AG08396 (cell line): ENCODE results near the gene PRDM16.

Experiments used
- DNase-seq: peaks from one replicate; pipeline ENCODE4 v3.0.0; 2012; ENCODE audit warnings: low spot score, mixed read lengths

The PRDM16 gene

DNA sequence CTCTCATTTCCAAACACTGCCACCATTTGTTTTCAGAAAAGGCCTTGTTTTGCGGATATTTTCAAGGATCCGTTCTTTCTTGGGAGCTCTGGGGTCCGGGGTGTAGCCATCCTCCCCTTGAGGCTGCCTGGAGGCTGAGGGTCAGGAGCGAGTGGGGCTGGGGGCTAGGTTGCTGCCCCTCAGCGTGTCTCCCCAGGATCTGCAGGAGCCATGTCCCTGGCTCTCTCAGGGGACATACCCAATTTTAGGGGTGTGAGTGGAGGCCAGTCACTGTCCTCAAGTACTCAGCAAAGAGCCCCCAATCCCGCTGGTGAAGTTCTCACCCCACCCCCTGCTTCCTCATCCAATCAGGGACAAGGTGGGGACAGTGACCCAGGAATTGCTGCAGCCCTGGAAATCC is 15.0 kb upstream of the PRDM16 start:
- DNase-seq = no peak

DNA sequence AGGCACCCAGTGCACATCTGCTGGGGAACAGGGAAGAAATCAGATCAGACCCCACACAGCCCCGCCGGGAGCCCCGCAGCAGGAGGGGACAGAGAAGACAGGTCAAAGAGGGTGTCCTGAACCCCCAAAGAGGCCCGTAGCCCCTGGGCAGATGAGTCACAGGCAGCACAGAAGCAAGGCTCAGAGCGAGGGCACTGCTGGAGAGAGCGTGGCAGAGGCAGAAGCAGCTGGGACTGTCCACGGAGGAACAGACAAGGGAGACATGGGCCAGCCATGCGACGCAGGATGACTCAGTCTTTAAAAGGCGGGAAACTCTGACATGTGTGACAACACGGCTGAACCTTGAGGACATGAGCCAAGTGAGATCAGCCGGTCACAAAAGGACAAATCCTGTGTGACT is 14.5 kb upstream of the PRDM16 start:
- no peak for DNase-seq

DNA sequence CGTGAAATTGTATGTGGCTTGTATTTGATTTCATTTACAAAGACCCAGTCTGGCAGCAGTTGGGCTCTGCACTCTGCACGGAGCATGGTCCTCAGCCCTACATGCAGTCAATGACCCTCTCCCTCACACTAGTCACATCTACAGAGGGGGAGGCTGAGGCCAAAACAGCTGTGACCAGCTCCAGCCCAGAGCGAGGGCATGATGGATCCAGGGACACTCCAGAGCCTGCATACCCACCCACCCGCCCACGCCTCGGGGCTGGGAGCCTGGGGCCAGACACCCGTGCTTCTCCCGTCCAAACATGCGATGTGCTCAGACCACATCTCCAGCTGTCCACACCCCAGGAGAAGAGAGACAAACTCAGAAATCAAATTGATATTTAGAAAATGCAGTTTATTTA is 14.0 kb upstream of the PRDM16 start:
- no peak for DNase-seq

DNA sequence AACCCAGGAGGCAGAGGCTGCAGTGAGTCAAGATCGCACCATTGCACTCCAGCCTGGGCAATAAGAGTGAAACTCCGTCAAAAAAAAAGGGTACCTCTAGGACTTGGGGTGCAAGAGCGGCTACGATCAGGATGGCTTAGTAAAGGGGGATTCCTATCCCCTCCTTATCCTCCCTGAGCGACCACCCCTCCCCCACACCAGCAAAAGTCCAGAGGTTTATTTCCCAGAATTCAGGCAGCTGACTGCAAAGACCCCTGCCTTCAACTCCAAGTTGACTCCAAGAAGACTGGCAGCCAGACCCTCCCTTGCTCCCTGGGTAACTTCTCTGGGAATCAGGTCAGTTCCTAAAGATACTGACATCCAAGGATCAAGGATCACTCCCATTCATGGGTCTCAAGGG is 12.4 kb upstream of the PRDM16 start:
- no peak for DNase-seq

DNA sequence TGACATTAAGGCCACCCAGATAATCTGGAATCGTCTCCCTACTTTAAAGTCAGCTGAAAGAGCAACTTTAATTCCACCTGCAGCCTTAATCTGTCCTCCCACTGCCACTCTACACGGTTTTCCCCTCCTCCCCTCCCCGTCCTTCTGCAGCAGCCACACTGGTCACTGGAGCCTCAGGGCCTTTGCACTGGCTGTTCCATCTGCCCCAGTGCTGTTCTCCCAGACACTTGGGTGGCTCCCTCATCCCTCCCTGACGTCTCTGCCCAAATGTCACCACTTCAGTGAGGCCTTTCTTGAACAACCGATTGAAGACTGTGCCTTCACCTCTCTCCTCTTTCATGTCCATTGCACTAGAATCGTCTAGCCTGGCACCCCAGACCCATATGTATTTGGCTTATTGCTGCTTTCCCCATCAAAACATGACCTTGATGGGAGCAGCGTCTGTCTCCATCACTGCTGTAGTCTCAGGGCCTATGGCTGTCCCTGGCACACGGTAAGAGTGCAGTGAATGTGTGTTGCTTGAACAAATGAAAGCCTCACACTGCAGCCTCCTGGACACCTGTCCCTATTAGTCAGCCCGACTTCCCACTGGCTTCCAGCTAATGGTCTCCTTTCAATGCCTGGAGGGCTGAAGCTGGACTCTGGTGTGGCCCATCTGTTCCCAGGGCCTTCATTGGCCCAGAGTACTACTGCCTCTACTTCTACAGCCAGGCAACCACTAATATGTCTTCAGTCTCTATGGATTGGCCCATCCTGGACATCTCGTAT is 10.6 kb upstream of the PRDM16 start:
- DNase-seq = no peak

DNA sequence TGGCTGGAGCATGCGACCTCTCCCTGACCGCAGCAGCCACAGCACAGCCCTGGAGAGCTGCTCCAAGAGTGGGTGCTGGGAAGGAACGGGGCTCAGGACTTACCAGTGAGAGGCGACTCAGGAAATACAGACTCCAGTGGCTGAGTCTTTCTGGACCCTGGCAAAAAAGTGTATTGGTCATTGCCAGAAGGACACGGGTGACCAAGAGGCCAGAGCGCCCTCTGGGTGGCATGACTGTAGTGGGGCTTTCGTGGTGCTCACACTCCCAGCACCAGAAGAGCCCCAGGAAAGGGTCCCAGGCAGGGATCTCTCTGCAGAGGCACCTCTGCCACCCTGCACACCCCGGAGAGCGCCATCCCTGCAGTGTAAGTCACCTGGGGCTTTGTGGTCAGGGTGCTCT is 8.9 kb upstream of the PRDM16 start:
- DNase-seq = no peak

DNA sequence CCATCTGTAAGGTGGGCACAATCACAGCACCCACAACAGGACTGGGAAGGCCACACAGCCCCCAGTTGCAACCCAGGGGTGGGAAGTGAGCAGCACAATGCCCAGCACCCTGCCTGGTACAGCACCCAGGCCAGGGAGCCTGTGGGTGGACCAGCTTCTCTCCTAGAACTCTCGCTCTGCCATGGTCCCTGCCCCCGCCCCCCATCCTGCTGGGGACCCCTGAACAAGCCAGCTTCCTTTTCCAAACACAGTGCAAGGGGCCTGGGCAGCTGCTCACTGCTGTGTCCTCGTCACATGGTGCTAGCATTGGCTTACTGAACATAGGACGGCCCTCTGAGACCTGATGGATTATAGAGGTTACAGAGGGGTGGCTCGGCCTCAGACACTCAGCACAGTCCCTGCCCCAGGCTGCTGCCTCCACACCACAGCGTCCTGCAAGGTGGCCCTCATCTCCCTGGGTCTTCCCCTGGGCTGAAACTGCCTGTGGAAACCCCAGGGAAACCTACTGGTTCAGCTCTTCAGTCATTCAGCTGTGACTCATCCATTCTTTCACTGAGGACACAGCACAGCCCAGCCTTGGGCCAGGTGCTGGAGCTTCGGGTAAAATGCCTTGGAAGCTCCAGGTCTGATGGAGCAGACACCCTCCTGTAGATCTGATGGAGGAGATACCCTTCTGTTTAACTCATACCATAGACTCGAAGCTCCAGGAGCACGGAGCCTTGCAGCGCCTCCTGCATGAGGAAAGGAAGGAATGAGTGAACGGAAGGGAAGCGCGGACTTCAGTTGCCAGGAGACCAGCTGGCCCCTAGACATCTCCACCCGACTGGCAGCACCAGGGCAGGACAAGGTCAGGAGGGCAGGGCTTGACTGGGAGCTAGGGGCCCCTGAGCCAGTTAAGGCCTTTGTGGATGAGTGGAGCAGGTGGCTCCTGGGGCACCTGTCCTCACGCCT is 8.1 kb upstream of the PRDM16 start:
- peak; percentile 55 for DNase-seq

DNA sequence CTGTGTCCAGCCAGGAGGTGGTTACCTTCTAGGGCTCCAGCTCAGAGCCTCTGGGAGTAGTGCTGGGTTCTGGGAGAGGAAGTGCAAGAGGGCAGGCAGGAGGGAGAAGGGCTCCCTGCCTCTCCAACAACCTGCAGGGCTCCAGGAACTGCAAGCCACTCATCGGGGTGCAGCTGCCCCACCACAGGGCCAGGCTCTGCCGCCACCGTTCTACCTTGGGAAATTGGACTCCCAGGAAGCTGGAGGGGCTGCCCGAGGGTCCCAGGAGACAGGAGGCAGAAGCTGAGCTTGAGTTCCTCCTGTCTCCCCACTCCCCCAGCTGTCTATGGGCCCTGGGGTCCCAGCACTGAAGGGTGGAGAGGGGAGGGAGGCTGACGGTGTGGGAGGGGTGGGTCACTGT is 7.4 kb upstream of the PRDM16 start:
- DNase-seq = no peak

DNA sequence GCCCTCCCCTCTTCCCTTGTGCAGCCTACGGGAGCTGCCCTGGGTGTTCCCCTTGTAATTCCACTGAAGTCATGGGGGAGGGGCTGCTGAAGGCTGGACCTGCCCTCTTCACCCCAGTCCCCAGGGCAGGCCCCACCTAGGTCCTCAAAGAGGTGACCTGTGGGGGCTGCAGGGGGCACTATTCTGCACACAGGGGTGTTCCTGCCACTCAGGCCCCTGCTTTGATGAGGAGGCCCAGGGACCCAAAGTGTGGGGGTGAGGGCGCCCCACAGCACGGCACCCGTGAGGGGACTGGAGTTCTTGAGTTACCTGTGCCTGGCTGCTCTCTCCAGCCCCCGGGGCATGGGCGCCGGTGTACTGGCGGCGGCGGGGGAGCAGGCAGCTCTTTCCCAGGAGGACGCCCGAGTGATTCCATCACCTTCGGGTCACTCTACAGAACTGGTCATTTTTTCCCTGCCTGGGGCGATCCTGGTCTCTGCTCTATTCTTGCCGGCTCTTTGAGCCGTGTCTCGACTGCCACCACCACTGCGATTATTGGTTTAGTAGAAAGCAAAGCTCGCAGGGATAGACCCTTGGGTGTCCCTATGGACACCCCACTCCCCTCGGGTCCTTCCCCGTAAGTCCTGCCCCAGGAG is 6.9 kb upstream of the PRDM16 start:
- no peak for DNase-seq

DNA sequence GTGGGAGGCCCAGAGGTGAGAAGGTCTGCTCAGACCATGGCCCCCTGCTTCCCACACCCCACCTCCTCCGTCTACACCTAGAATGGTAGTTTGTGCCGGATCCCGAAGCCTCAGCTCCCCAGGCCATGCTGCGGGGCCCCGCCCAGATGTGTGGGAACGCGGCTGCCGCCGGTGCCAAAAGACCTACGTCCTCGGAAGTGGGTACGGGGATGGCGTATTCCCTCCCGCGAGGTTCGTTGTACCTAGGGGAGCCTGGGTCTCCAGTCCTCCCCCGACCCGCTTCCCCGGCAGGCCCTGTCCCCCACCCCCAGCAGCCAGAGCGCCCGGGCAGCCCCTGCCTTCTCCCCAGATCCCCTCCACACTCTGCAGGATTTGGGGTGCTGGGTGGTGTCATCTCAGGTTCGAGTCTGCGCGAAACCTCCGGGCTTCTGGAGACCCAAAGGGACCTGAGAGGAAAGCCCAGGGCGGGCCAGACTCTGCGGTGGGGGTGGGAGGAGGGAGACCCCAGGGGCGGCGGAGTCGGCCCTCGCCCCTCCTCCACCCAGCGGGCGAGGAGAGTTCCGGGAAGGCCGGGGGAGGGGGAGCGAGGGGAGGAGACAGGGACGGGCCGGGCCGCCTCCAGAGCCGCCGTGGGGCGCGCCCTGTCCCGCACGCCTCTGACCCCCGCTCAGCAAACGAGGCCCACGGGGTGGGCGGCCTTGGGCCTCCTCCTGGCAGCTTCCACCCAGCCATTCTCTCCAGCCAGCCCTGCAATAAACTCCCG is 6.2 kb upstream of the PRDM16 start:
- DNase-seq = no peak

DNA sequence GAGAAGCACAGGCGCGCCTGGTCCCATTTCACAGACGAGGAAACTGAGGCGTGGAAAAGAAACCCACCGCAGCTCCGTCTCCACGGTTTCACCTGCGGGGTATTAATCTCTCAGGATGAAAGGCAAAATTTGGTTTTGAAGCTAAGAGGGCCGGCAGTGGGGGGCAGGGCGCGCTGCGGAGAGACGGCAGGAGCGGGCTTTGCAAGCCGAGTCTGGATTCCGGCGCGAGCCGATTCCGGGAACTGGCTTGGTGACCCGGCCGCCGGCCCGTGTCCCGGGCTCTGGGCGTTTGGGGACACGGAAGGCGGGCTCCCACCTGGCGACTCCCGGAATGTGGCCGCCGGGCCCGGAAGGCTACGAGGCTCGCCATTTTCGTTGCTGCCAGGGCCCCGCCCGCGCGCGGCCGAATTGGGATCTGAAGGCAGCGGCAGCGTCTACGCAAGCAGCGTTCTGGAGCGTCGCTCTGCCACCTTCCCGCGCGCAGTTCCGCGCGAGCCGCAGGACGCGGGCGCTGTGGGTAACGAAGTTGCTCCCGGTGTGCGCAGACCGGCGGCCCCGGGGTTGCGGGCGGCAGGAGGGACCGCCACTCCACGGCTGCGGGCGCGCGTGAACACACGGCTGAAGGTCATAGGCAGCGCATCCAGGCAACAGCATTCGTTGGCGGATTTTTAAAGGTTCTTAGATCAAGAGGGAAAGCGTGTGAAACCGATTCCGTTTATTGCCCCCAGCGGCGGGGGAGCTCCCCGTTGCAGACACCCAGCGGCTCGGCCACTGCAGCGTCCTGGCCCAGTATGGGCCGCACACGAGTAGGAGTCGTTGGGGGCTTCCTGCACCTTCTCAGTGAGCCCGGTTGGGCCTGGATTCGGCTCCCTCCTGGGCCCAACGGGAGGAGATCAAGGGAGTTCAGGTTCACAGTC is 5.4 kb upstream of the PRDM16 start:
- no peak for DNase-seq

DNA sequence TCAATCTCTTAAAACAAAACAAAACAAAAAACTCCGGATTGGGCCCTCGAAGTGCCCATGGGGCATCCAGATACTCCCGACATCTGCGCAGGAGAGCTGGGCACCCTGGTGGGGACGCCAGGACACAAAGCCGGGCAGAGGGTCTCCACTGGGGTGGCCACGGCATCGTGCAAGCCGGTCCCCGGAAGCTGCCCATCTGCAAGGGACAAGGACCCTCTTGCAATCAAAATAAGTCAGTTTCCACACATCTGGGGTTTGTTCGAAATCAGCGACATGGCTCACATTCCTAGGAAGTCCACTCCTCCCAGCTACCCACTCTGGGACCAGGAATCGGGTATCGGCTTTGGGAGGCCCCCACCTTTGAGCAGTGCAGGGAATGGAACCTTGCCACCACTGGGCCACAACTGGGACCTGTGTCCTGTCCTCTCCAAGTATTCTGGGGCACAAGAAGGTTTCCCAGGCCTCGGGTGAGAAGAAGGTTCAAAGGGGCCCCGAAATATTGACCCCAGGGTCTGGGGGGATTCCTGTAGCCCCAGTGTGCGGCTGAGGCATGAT is 4.6 kb upstream of the PRDM16 start:
- DNase-seq = no peak

DNA sequence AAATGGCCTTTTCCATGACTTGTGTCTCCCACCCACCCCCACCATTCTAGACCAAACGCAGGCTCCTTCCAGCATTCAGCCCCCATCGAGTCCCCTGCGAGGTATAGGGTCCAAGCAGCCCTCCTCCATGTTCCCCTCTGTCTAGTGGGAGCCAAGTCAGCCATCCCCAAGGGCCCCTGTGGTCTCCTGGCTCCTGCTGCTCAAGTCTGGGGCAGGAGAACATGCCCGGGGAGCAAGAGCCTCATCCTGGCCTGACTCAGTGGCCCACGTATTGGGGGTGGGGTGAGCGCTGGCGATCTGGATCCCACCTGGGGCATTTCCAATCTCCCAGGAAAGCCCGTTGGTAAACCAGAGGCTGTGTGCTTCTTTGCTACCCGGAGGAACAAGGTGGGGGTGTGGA is 4.1 kb upstream of the PRDM16 start:
- no peak for DNase-seq

DNA sequence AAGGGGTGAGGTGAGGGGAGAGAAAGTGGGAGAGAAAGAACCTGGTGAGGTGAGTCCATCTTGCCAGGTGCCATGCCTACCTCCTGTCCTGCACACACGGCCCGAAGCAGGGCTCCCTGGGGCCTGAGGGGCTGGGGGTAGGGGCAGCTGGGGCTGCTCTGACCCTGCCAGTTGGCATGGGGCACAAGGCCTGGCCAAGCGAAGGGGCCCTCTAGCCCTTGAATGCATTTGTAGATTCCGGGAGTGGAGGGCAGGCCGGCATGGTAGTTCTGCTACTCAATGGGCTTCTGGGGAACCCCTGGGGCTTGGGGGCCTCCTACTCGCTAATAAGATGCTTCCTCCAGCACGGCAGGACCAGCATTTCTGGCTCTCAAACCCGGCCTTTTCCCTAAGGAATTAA is 3.6 kb upstream of the PRDM16 start:
- DNase-seq = no peak

DNA sequence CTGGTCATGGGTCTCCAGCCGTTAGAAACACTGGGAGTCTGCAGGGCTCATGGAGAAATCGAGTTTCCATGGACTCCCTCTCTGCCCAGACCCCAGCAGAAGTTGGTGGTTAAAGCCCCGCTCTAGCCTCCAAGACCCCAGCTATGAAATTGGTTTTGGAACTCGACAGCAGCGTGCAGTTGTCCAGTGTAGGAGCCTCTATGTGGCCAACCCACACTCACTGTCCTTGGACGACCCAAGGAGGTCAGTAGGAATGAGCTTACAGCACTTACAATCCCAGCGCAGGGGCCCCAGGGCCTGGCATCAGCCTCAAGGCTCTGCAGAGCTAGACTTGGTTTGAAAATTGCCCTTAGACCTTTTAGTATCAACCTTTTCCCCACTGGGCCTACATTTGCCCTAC is 3.2 kb upstream of the PRDM16 start:
- no peak for DNase-seq

DNA sequence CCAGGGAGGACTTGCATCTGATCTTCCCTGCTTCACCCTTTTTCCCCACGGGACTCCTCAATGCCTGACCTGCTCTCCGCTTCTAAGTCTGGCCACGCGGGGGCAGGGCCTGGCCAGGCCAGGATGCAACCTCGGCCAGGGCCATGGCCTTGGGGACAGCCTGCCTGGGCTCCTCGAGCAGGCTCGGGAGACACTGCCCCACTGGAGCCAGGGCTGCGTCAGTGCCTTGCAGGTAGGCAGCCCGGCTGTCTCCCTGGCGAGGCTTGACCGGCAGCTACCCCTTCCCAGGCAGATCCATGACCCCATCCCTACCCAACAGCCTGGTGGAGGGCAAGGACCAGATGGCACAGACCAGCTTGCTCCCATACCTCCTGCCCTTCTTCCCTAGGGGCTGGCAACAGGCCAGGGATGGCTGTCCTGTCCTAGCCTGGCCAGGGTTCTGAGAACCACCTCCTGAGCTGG is 2.7 kb upstream of the PRDM16 start:
- DNase-seq = no peak

DNA sequence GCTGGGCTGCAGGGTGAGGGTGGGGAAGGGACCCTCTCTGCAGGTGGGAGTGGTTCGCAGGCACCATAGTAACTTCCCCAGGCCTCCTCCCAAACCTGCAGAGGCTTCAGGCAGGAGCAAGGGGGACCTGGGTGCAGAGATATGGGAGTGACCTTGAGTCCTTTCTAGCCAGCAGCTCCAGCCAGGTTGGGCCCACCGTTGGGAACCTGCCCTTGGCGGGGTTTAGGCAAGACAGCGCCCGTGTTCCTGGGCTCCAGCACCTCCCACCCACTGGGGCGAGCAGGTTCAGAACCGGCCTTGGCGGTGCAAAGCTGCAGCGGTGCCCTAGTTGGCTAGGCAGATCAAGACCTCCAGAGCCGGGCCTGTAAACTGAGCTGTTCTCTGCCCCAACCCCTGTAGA is 2.2 kb upstream of the PRDM16 start:
- no peak for DNase-seq

DNA sequence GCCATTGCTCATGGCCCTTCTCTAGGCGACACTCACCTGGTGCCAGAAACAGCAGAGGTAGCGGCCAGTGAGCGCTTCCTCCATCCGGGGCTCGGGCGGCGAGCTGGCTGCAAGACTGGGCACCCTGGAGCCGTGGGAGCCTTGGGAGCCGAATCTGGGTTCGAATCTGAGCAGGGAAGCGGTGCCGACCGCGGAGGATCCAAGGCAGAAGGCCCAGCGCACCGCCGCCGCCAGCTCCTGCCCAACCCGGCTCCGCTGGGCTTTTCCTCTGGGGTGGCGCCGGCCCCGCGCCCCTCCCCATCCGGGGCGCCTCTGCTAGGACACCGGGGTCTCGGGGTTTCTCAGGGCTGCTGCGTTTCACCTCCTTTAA is 1.7 kb upstream of the PRDM16 start:
- DNase-seq = no peak

DNA sequence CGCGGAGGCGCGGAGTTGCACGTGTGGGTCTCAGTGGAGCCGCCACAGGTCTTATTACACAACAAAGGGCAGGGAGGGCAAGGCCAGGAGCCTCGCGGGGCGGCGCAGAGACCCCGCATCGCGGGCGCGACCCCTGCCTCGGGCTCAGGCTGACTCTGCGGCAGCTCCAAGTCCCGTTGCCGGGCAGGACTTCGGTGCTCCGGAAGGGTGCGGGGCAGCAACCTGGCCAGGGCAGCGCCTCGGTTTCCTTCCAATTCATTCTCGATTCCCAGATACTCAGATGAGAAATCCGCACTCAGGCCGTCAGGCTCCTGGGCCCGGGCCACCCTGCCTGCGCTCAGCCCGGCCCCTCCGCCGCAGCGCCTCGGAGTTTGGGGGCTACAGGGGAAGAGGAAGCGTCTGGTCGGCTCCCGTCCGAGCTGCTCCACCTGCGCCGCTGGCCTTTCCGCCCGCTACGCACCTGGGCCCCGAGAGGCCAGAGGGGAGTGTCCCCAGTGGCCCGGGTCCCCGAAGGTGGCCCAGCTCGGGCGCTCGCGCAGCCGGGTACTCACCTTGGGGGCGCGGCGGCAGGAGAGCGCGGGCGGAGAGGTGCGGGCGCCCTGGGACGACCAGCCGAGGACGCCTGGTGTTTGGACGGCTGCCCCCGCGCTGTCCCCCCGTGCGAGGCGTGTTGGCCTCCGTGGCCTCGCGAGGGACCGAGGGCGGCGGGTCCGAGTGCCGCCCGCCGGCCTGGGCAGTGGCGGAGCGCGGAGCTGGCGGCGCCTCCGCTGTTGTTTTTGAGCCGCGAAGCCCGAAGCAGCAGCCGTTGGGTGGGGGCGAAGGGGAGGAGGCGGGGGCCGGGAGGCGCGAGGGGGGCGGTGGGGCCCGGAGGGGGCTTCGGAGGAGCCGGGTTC is 1.1 kb upstream of the PRDM16 start:
- DNase-seq = no peak
